GM12892 (cell line): ENCODE results near the gene MYEOV.

Source experiments
- POLR2AphosphoS5 ChIP-seq: IDR thresholded peaks from 2 replicates; pipeline ENCODE4 v1.6.1; 2011; ENCODE audit warnings: low read depth, low read length, control low read depth
- TAF1 ChIP-seq: IDR thresholded peaks from 2 replicates; pipeline ENCODE4 v1.6.1; 2011; ENCODE audit warnings: low read depth, mild to moderate bottlenecking, control low read depth, low read length, borderline replicate concordance

DNA sequence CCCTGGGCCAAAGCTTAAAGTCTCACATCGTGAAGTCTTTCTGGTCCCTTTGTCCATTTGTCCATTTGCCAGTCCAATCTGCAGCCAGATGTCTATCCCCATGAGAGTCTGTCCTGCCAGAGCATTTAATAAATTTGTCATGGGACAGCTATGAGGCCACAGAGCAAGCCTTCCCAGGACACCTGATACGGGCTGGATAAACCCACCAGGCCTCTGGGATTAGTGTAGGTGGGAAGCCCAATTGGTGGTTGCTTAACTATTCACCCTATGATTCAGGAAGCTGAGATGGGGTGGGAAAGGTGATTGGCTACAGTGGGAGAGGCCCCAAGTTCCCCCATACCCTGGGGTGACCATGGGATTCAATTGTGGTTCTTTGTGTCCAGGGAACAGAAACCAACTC, 39.9 kb downstream of the MYEOV start:
- TF ChIP-seq TAF1 (no peak), POLR2AphosphoS5 (no peak)
